GM18505 (cell line): Measurements from ENCODE around the gene FANCC.

Source experiments
- ATAC-seq: cut with Tn5 transposase; IDR thresholded peaks from one replicate; pipeline ENCODE4 v1.9.1; 2021; ENCODE audit not compliant: unreplicated experiment
- POLR2A ChIP-seq: IDR thresholded peaks from 4 replicates; pipeline ENCODE4 v1.6.1; 2011; ENCODE audit warnings: borderline replicate concordance; ENCODE audit not compliant: insufficient read depth, insufficient read length; ENCODE audit errors: extremely low read depth

FANCC gene

GRCh38 chr9:95070549-95071021 is 246.9 kb downstream of the FANCC start:
- no peak for TF ChIP-seq POLR2A
- no peak for ATAC-seq

GRCh38 chr9:95067897-95068296 is 249.6 kb downstream of the FANCC start:
- no peak for ATAC-seq
- TF ChIP-seq POLR2A, result no peak

GRCh38 chr9:95067057-95067456 is 250.5 kb downstream of the FANCC start:
- TF ChIP-seq POLR2A, result no peak
- no peak for ATAC-seq

GRCh38 chr9:95065224-95065623 is 252.3 kb downstream of the FANCC start:
- no peak for TF ChIP-seq POLR2A
- ATAC-seq, result no peak

GRCh38 chr9:95063300-95063699 is 254.2 kb downstream of the FANCC start:
- no peak for ATAC-seq
- TF ChIP-seq POLR2A, result no peak

- no peak for ATAC-seq
- TF ChIP-seq POLR2A, result no peak
Observed at GRCh38 chr9:95062596-95063065, 254.9 kb downstream of the FANCC start.

GRCh38 chr9:95061916-95062595 is 255.5 kb downstream of the FANCC start:
- no peak for ATAC-seq
- no peak for TF ChIP-seq POLR2A

GRCh38 chr9:95060916-95061315 is 256.6 kb downstream of the FANCC start:
- TF ChIP-seq POLR2A, result no peak
- ATAC-seq, result no peak

- no peak for TF ChIP-seq POLR2A
- ATAC-seq, result no peak
Observed at GRCh38 chr9:95060234-95060633, 257.3 kb downstream of the FANCC start.

- TF ChIP-seq POLR2A, result no peak
- no peak for ATAC-seq
Observed at GRCh38 chr9:95058795-95059386, 258.6 kb downstream of the FANCC start.

- ATAC-seq, result no peak
- no peak for TF ChIP-seq POLR2A
Observed at GRCh38 chr9:95058121-95058785, 259.3 kb downstream of the FANCC start.

- ATAC-seq, result no peak
Observed at GRCh38 chr9:95057101-95057500, 260.4 kb downstream of the FANCC start.

GRCh38 chr9:95055851-95056551 is 261.5 kb downstream of the FANCC start:
- ATAC-seq, result no peak

More at GRCh38 chr9:95057101-95057500, 260.4 kb downstream of the FANCC start:
- TF ChIP-seq POLR2A, result no peak

GRCh38 chr9:95055334-95055850 is 262.1 kb downstream of the FANCC start:
- no peak for ATAC-seq
- TF ChIP-seq POLR2A, result no peak

More at GRCh38 chr9:95055851-95056551, 261.5 kb downstream of the FANCC start:
- TF ChIP-seq POLR2A, result no peak
